ENCODE data around the gene ASPHD2.

DNA sequence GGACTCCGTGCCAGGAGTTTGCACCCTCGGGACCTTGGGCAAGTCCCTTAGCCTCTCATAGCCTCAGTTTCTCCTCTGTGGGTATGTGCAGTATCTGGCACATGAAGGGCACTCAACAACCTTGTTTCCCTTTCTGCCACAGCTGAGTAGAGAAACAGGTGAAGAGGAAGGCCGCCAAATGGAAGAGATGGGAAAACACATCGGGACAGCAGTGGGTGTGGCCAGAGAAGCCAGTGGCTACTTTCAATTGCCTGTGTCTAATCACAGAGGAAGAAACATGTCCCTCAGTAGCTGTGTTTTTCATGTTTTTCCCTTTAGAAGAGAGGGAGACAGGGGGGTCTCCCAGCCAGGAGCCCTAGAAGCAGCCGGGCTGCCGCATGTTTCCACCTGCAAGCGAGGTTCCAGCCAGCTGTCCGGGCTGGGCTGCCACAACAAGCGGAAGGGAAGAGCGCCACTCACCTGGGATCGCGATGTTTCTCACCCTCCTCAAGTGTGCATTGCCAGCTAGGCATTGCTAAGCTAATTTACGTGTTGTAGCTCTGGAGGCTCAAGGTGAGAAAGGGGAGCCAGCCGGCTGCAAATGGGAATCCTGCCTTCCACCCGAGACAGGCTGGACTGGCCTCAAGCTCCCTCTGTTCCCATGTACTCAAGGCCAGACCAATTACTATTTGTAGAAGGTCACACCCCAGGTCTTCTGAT is 16.7 kb downstream of the ASPHD2 start:
- TF ChIP-seq, protein P1, sequence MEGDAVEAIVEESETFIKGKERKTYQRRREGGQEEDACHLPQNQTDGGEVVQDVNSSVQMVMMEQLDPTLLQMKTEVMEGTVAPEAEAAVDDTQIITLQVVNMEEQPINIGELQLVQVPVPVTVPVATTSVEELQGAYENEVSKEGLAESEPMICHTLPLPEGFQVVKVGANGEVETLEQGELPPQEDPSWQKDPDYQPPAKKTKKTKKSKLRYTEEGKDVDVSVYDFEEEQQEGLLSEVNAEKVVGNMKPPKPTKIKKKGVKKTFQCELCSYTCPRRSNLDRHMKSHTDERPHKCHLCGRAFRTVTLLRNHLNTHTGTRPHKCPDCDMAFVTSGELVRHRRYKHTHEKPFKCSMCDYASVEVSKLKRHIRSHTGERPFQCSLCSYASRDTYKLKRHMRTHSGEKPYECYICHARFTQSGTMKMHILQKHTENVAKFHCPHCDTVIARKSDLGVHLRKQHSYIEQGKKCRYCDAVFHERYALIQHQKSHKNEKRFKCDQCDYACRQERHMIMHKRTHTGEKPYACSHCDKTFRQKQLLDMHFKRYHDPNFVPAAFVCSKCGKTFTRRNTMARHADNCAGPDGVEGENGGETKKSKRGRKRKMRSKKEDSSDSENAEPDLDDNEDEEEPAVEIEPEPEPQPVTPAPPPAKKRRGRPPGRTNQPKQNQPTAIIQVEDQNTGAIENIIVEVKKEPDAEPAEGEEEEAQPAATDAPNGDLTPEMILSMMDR (IDR thresholded peaks at IDR 0.05): no peak
- TF ChIP-seq EP300 (IDR thresholded peaks at IDR 0.05; ENCODE audit: low read depth): no peak

All from transverse colon (tissue), 3 donors.